Astrocyte (in vitro differentiated cells and primary cell): Measurements from ENCODE around the gene ZNF493. TPM values are rescaled to one million over a fixed set of nuclear protein-coding genes. Genes with fewer than 3 reads are reported as not detected.

ENCODE experiments used
- DNase-seq: peaks from one replicate; pipeline ENCODE4 v3.0.0-alpha.2; 2010; ENCODE audit warnings: low read depth
- FAIRE-seq: peaks from 2 replicates; lab custom pipeline; 2011; peaks lifted over from hg19 to GRCh38; lab: Jason Lieb, UNC
- H2AFZ ChIP-seq: 2 replicates; pipeline ENCODE4 v1.6.0; 2012; ENCODE audit warnings: low read depth, low read length, inconsistent platforms
- H3K27ac ChIP-seq: 2 replicates; pipeline ENCODE4 v1.5.1; 2011; ENCODE audit warnings: low read depth, low read length, inconsistent platforms
- H3K27me3 ChIP-seq: 2 replicates; pipeline ENCODE4 v1.6.0; 2011; ENCODE audit warnings: low read length, inconsistent platforms; ENCODE audit not compliant: insufficient read depth
- H3K36me3 ChIP-seq: 2 replicates; pipeline ENCODE4 v1.5.1; 2011; ENCODE audit warnings: low read length, inconsistent platforms; ENCODE audit not compliant: insufficient read depth
- H3K4me1 ChIP-seq: 2 replicates; pipeline ENCODE4 v1.5.1; 2011; ENCODE audit warnings: low read length, inconsistent platforms; ENCODE audit not compliant: insufficient read depth
- H3K4me2 ChIP-seq: 2 replicates; pipeline ENCODE4 v1.6.0; 2012; ENCODE audit warnings: low read length, inconsistent platforms
- H3K4me3 ChIP-seq: 2 replicates; pipeline ENCODE4 v1.5.1; 2011; ENCODE audit warnings: low read depth, mild to moderate bottlenecking, low read length, inconsistent platforms; ENCODE audit not compliant: insufficient read depth
- H3K79me2 ChIP-seq: 2 replicates; pipeline ENCODE4 v1.6.0; 2012; ENCODE audit warnings: mild to moderate bottlenecking, low read length, inconsistent platforms; ENCODE audit not compliant: insufficient read depth
- H3K9ac ChIP-seq: 2 replicates; pipeline ENCODE4 v1.6.0; 2012; ENCODE audit warnings: mild to moderate bottlenecking, low read length, inconsistent platforms
- H3K9me3 ChIP-seq: 2 replicates; pipeline ENCODE4 v1.5.1; 2012; ENCODE audit warnings: low read depth, mild to moderate bottlenecking, low read length, inconsistent platforms; ENCODE audit not compliant: insufficient read depth
- H4K20me1 ChIP-seq: 2 replicates; pipeline ENCODE4 v1.6.0; 2012; ENCODE audit warnings: low read length, inconsistent platforms; ENCODE audit not compliant: insufficient read depth
- H3K27ac Mint-ChIP-seq: one replicate; pipeline ENCODE4 v1.8.0; 2021; ENCODE audit warnings: mild to moderate bottlenecking, mixed read lengths; ENCODE audit not compliant: unreplicated experiment
- H3K27me3 Mint-ChIP-seq: one replicate; pipeline ENCODE4 v1.8.0; 2021; ENCODE audit warnings: low read depth, mixed read lengths; ENCODE audit not compliant: unreplicated experiment
- H3K36me3 Mint-ChIP-seq: one replicate; pipeline ENCODE4 v1.8.0; 2021; ENCODE audit warnings: low read depth, mixed read lengths; ENCODE audit not compliant: unreplicated experiment
- H3K4me1 Mint-ChIP-seq: one replicate; pipeline ENCODE4 v1.8.0; 2021; ENCODE audit warnings: low read depth, mixed read lengths; ENCODE audit not compliant: unreplicated experiment
- H3K4me3 Mint-ChIP-seq: one replicate; pipeline ENCODE4 v1.8.0; 2021; ENCODE audit warnings: mild to moderate bottlenecking, moderate library complexity, mixed read lengths; ENCODE audit not compliant: unreplicated experiment
- H3K9me3 Mint-ChIP-seq: one replicate; pipeline ENCODE4 v1.8.0; 2021; ENCODE audit warnings: mild to moderate bottlenecking, mixed read lengths; ENCODE audit not compliant: unreplicated experiment
- CTCF ChIP-seq: IDR thresholded peaks from 2 replicates; pipeline ENCODE4 v1.5.1; 2011; ENCODE audit warnings: low read depth, mild to moderate bottlenecking, inconsistent platforms, low read length, moderate library complexity; ENCODE audit not compliant: insufficient read depth
- EZH2 ChIP-seq: IDR thresholded peaks from 2 replicates; pipeline ENCODE4 v1.6.1; 2012; ENCODE audit warnings: mild to moderate bottlenecking, low read length, inconsistent platforms; ENCODE audit not compliant: insufficient read depth
- total RNA-seq: library from RNA; stranded (reverse); gene quantifications from 2 replicates; pipeline ENCODE4 v1.2.1, GENCODE V29; 2021

The ZNF493 gene
- total RNA-seq, 1 donor from 2014 or later: 13.0 TPM

DNA sequence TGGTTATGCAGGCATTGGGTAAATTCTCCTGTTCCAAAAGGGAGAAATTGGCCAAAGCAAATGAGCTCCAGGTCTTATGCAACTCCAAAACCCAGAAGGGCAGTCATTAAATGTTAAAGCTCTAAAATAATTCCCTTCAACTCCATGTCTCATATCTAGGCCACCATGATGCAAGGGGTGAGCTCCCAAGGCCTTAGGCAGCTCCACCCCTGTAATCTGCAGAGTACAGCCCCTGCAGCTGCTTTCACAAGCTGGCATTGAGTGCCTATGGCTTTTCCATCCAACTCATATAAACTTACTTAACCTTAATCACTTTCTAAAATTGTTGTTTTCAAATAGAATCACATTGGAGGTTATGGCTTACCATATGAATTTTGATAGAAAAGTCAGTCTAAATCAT lies 63.8 kb downstream of the ZNF493 start:
- Histone ChIP-seq H3K27ac (no peak overlapping the region), H3K4me3 (no peak overlapping the region), H3K79me2 (no peaks in the 10 kb centered on the region), H3K4me1 (no peaks in the 10 kb centered on the region), H4K20me1 (no peaks in the 10 kb centered on the region), H2AFZ (no peak overlapping the region), H3K4me2 (no peak overlapping the region), H3K36me3 (no peaks in the 10 kb centered on the region), H3K27me3 (no peaks in the 10 kb centered on the region), H3K9ac (no peak overlapping the region), H3K9me3 (no peaks in the 10 kb centered on the region)
- no peaks in the 10 kb centered on the region for H3K27me3 Mint-ChIP-seq
- peaks cover 3% of the 10 kb centered on the region for H3K36me3 Mint-ChIP-seq
- no peak overlapping the region for H3K4me3 Mint-ChIP-seq
- H3K27ac Mint-ChIP-seq: no peak overlapping the region
- peaks cover 12% of the 10 kb centered on the region for H3K9me3 Mint-ChIP-seq
- H3K4me1 Mint-ChIP-seq: no peaks in the 10 kb centered on the region
- TF ChIP-seq CTCF (no peak), EZH2 (no peak)
- DNase-seq (no peak), FAIRE-seq (no peak)

DNA sequence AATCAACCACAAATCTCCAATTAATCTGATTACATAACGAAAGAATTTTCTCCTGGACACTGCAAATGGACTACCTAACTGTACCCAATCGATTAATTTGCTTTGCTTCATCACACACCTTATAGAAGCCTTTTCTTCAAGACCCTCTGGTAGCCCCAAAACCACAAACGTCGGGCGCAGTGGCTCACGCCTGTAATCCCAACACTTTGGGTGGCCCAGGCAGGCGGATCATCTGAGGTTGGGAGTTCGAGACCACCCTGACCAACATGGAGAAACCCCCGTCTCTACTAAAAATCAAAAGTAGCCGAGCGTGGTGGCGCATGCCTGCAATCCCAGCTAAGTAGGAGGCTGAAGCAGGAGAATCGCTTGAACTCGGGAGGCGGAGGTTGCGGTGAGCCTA lies 65.6 kb downstream of the ZNF493 start:
- Mint-ChIP-seq H3K27me3 (no peaks in the 10 kb centered on the region), H3K36me3 (no peaks in the 10 kb centered on the region), H3K9me3 (peaks cover 11% of the 10 kb centered on the region), H3K4me3 (no peak overlapping the region), H3K27ac (no peak overlapping the region), H3K4me1 (no peaks in the 10 kb centered on the region)
- no peak for TF ChIP-seq EZH2
- no peak for TF ChIP-seq CTCF
- Histone ChIP-seq H2AFZ (no peak overlapping the region), H3K27me3 (no peaks in the 10 kb centered on the region), H3K9me3 (peaks cover 3% of the 10 kb centered on the region), H3K79me2 (no peaks in the 10 kb centered on the region), H3K9ac (no peak overlapping the region), H3K27ac (no peak overlapping the region), H3K4me3 (no peak overlapping the region), H3K36me3 (no peaks in the 10 kb centered on the region), H4K20me1 (no peaks in the 10 kb centered on the region), H3K4me2 (no peak overlapping the region), H3K4me1 (no peaks in the 10 kb centered on the region)
- no peak for DNase-seq
- FAIRE-seq: no peak

- Histone ChIP-seq H3K79me2 (no peaks in the 10 kb centered on the region), H2AFZ (peak overlapping the region; percentile 81)
- DNase-seq: peak; percentile 49
These were observed 66.6 kb downstream of the ZNF493 start for GRCh38 chr19:21463449-21464105.

More at GRCh38 chr19:21463449-21464105, 66.6 kb downstream of the ZNF493 start:
- H3K9me3 ChIP-seq: peaks cover 3% of the 10 kb centered on the region
- no peaks in the 10 kb centered on the region for H4K20me1 ChIP-seq
- no peaks in the 10 kb centered on the region for H3K36me3 Mint-ChIP-seq
- FAIRE-seq: no peak
- peaks cover 7% of the 10 kb centered on the region for H3K9me3 Mint-ChIP-seq
- H3K27me3 ChIP-seq: no peaks in the 10 kb centered on the region
- H3K4me3 ChIP-seq: peak overlapping the region; percentile 28
- H3K36me3 ChIP-seq: no peaks in the 10 kb centered on the region
- no peaks in the 10 kb centered on the region for H3K4me1 ChIP-seq
- no peak for TF ChIP-seq EZH2
- TF ChIP-seq CTCF: no peak
- H3K27ac Mint-ChIP-seq: peak overlapping the region; percentile 62
- H3K4me2 ChIP-seq: peak overlapping the region; percentile 71
- peak overlapping the region; percentile 90 for H3K4me3 Mint-ChIP-seq
- no peaks in the 10 kb centered on the region for H3K27me3 Mint-ChIP-seq
- H3K4me1 Mint-ChIP-seq: no peaks in the 10 kb centered on the region
- no peak overlapping the region for H3K27ac ChIP-seq
- H3K9ac ChIP-seq: peak overlapping the region; percentile 35
